ENCODE results near the gene CACHD1. TPM values are rescaled to one million over a fixed set of nuclear protein-coding genes. Genes with fewer than 3 reads are reported as not detected.

The CACHD1 gene
- total and polyA plus RNA-seq, 2 donors from 2014 or later: 3.9 to 8.2 TPM

GRCh38 chr1:64650411-64650810 lies 180.5 kb downstream of the CACHD1 start:
- DNase-seq (peak in 1 of 5 donors; percentile 31), FAIRE-seq (no peak)
- Histone ChIP-seq H3K9me3 (ENCODE audit: control insufficient read depth in 2 of 3, insufficient read depth in 1 of 3, low read length in 3 of 3) (peaks cover 0 to 2% (median 0%) of the 10 kb centered on the region in 3 donors), H3K27ac (ENCODE audit: low read depth in 2 of 2, low read length in 2 of 2) (no peak overlapping the region), H3K27me3 (ENCODE audit: control insufficient read depth, insufficient read depth, low read length) (no peaks in the 10 kb centered on the region), H3K4me1 (ENCODE audit: control insufficient read depth in 2 of 3, insufficient read depth in 2 of 3, low read depth in 1 of 3, low read length in 3 of 3) (no peaks in the 10 kb centered on the region), H3K4me3 (ENCODE audit: low read length in 3 of 3) (no peak overlapping the region), H3K36me3 (ENCODE audit: control insufficient read depth in 2 of 3, insufficient read depth in 3 of 3, low read length in 3 of 3) (peaks cover 0 to 9% (median 5%) of the 10 kb centered on the region in 3 donors), H3K9ac (ENCODE audit: low read length in 3 of 3) (no peak overlapping the region)
- TF ChIP-seq CTCF (IDR thresholded peaks at IDR 0.05; ENCODE audit: borderline replicate concordance, extremely low read depth, insufficient read depth): no peak
- intact Hi-C loops (cut with DNase I): no loop called here

GRCh38 chr1:64651841-64652240 lies 181.9 kb downstream of the CACHD1 start:
- peaks cover 0 to 2% (median 0%) of the 10 kb centered on the region in 3 donors for H3K9me3 ChIP-seq (ENCODE audit: control insufficient read depth in 2 of 3, insufficient read depth in 1 of 3, low read length in 3 of 3)
- peaks cover 0 to 9% (median 5%) of the 10 kb centered on the region in 3 donors for H3K36me3 ChIP-seq (ENCODE audit: control insufficient read depth in 2 of 3, insufficient read depth in 3 of 3, low read length in 3 of 3)
- TF ChIP-seq CTCF (IDR thresholded peaks at IDR 0.05; ENCODE audit: borderline replicate concordance, extremely low read depth, insufficient read depth): no peak
- H3K4me3 ChIP-seq (ENCODE audit: low read length in 3 of 3): no peak overlapping the region
- peak in 2 of 5 donors; percentile 27 to 34 for DNase-seq
- intact Hi-C loops (cut with DNase I): no loop called here
- FAIRE-seq: no peak
- no peaks in the 10 kb centered on the region for H3K4me1 ChIP-seq (ENCODE audit: control insufficient read depth in 2 of 3, insufficient read depth in 2 of 3, low read depth in 1 of 3, low read length in 3 of 3)
- H3K9ac ChIP-seq (ENCODE audit: low read length in 3 of 3): no peak overlapping the region
- no peak overlapping the region for H3K27ac ChIP-seq (ENCODE audit: low read depth in 2 of 2, low read length in 2 of 2)
- no peaks in the 10 kb centered on the region for H3K27me3 ChIP-seq (ENCODE audit: control insufficient read depth, insufficient read depth, low read length)

- H3K9me3 ChIP-seq (ENCODE audit: control insufficient read depth in 2 of 3, insufficient read depth in 1 of 3, low read length in 3 of 3): peaks cover 0 to 2% (median 0%) of the 10 kb centered on the region in 3 donors
- H3K9ac ChIP-seq (ENCODE audit: low read length in 3 of 3): no peak overlapping the region
- H3K4me1 ChIP-seq (ENCODE audit: control insufficient read depth in 2 of 3, insufficient read depth in 2 of 3, low read depth in 1 of 3, low read length in 3 of 3): no peaks in the 10 kb centered on the region
- no peak for FAIRE-seq
- H3K4me3 ChIP-seq (ENCODE audit: low read length in 3 of 3): no peak overlapping the region
- peaks cover under 1 to 9% (median 2%) of the 10 kb centered on the region in 3 donors for H3K36me3 ChIP-seq (ENCODE audit: control insufficient read depth in 2 of 3, insufficient read depth in 3 of 3, low read length in 3 of 3)
- peak in 1 of 5 donors; percentile 46 for DNase-seq
- intact Hi-C loops (cut with DNase I): no loop called here
- no peak for TF ChIP-seq CTCF (IDR thresholded peaks at IDR 0.05; ENCODE audit: borderline replicate concordance, extremely low read depth, insufficient read depth)
- no peak overlapping the region for H3K27ac ChIP-seq (ENCODE audit: low read depth in 2 of 2, low read length in 2 of 2)
- H3K27me3 ChIP-seq (ENCODE audit: control insufficient read depth, insufficient read depth, low read length): no peaks in the 10 kb centered on the region
Measured at GRCh38 chr1:64653466-64653865, 183.5 kb downstream of the CACHD1 start.
